Measurements from ENCODE around the gene NDUFA5. TPM values are rescaled to one million over a fixed set of nuclear protein-coding genes. Genes with fewer than 3 reads are reported as not detected.

NDUFA5 gene
- total RNA-seq, 2 experiments from 2014 or later = 50.8 to 74.9 TPM

- no TSS peak for BruUV-seq (replicated peaks)
- intact Hi-C loops (cut with micrococcal nuclease; ENCODE audit: unreplicated experiment) = no loop called here
- no peak overlapping the region for H3K27ac ChIP-seq (ENCODE audit: low read depth, low read length, poor library complexity, severe bottlenecking)
Observed at GRCh38 chr7:123538897-123539296, 18.7 kb downstream of the NDUFA5 start.

GRCh38 chr7:123538189-123538714 lies 19.4 kb downstream of the NDUFA5 start:
- H3K27ac ChIP-seq (ENCODE audit: low read depth, low read length, poor library complexity, severe bottlenecking) = no peak overlapping the region
- CTCF ChIA-PET (ENCODE audit: unreplicated experiment) = interaction anchor here (0.6 kb wide), 1 partner anchor 311 kb away, joined by 3 read pairs; no protein-coding TSS in a partner anchor
- H3K36me3 ChIP-seq (ENCODE audit: insufficient read depth, low read length) = peaks cover 22% of the 10 kb centered on the region
- TF ChIP-seq EZH2phosphoT487 (IDR thresholded peaks at IDR 0.05; ENCODE audit: borderline replicate concordance, low read depth, low read length) (no peak), CTCF (conservative IDR thresholded peaks at IDR 0.05; ENCODE audit: low read length) (no peak)
- H3K9me3 ChIP-seq (ENCODE audit: low read length) = no peaks in the 10 kb centered on the region
- BruUV-seq (replicated peaks) = no TSS peak
- H4K20me1 ChIP-seq (ENCODE audit: insufficient read depth, low read length) = no peaks in the 10 kb centered on the region; the same call in 1 of the 2 replicates
- intact Hi-C loops (cut with micrococcal nuclease; ENCODE audit: unreplicated experiment) = no loop called here
- POLR2A ChIA-PET = interaction anchor here (0.7 to 1.5 kb wide), 3 partner anchors 19 to 44 kb away, joined by 3 to 5 read pairs (median 4); partner anchors contain the start of gene NDUFA5
- no peak for DNase-seq (ENCODE audit: low spot score)
- H3K4me2 ChIP-seq (ENCODE audit: low read length) = no peak overlapping the region
- H3K4me1 ChIP-seq (ENCODE audit: insufficient read depth, low read length, poor library complexity, severe bottlenecking) = no peaks in the 10 kb centered on the region
- no peak overlapping the region for H2AFZ ChIP-seq (ENCODE audit: low read length)
- H3K79me2 ChIP-seq (ENCODE audit: insufficient read depth, low read depth, low read length) = 0 out of 2 replicates have a peak, but pooled peaks cover 3% of the 10 kb centered on the region
- no peak overlapping the region for H3K4me3 ChIP-seq (ENCODE audit: low read depth, low read length, poor library complexity, severe bottlenecking)
- no peaks in the 10 kb centered on the region for H3K9me2 ChIP-seq (ENCODE audit: insufficient read depth, low read length)

More at GRCh38 chr7:123538897-123539296, 18.7 kb downstream of the NDUFA5 start:
- Histone ChIP-seq H3K9me2 (ENCODE audit: insufficient read depth, low read length) (no peaks in the 10 kb centered on the region), H3K4me3 (ENCODE audit: low read depth, low read length, poor library complexity, severe bottlenecking) (no peak overlapping the region), H3K4me1 (ENCODE audit: insufficient read depth, low read length, poor library complexity, severe bottlenecking) (no peaks in the 10 kb centered on the region), H2AFZ (ENCODE audit: low read length) (no peak overlapping the region), H3K36me3 (ENCODE audit: insufficient read depth, low read length) (peaks cover 26% of the 10 kb centered on the region), H3K9me3 (ENCODE audit: low read length) (no peaks in the 10 kb centered on the region), H3K4me2 (ENCODE audit: low read length) (no peak overlapping the region), H4K20me1 (ENCODE audit: insufficient read depth, low read length) (no peaks in the 10 kb centered on the region; the same call in 1 of the 2 replicates), H3K79me2 (ENCODE audit: insufficient read depth, low read depth, low read length) (0 out of 2 replicates have a peak, but pooled peaks cover 3% of the 10 kb centered on the region)
- ChIA-PET CTCF (ENCODE audit: unreplicated experiment) (interaction anchor here (0.6 to 1.4 kb wide), 2 partner anchors 9 to 311 kb away, joined by 3 read pairs; no protein-coding TSS in a partner anchor), POLR2A (interaction anchor here (1.0 to 1.5 kb wide), 2 partner anchors 19 to 44 kb away, joined by 4 to 5 read pairs; partner anchors contain the start of gene NDUFA5)
- DNase-seq (ENCODE audit: low spot score) = no peak
- TF ChIP-seq EZH2phosphoT487 (IDR thresholded peaks at IDR 0.05; ENCODE audit: borderline replicate concordance, low read depth, low read length) (no peak), CTCF (conservative IDR thresholded peaks at IDR 0.05; ENCODE audit: low read length) (no peak)
